HG03135 (cell line): ENCODE measurements around the gene HESX1.

Source experiments
- ATAC-seq: cut with Tn5 transposase; IDR thresholded peaks from one replicate; pipeline ENCODE4 v1.9.1; 2021; ENCODE audit warnings: mild to moderate bottlenecking, moderate library complexity; ENCODE audit not compliant: unreplicated experiment

The HESX1 gene

DNA sequence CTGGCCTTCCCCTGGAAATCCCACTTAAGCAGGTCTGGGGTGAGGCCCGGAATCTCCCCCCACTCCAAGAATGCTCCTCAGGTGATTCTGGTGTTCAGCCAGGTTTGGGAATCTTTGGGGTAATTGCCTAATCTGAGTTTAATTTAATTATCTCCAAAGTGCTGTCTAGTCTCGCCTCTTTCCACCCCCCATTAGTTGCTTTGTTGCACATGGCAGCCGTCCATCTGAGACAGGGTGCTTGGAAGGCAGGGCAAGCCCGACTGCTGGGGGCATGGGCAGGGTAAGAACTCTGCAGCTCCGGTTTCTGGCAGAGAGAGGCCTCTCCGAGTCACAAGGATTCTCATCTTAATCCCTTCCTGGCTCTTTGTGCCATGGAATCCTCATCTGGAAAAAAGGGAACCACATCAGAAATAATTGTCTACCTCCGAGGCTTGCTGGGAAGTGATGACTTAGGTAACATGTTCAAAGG lies 49.6 kb downstream of the HESX1 start:
- ATAC-seq: no peak
